H1 (cell line): ENCODE measurements around the gene EPB41L4A. TPM values are rescaled to one million over a fixed set of nuclear protein-coding genes. Genes with fewer than 3 reads are reported as not detected.
A peak's percentile ranks its signal among the peaks of the same experiment; 100 is the strongest.

ENCODE experiments used
- CTCF ChIA-PET: fragments of 300-600 bp; sonication (Branson Sonifier 250); formaldehyde crosslinking; loops from one replicate; lab custom pipeline; 2021; ENCODE audit not compliant: partially characterized antibody; lab: Charles Lee
- POLR2A ChIA-PET: fragments of 300-600 bp; sonication (Branson Sonifier 250); formaldehyde crosslinking; loops from one replicate; lab custom pipeline; 2021; ENCODE audit warnings: inconsistent platforms; ENCODE audit not compliant: partially characterized antibody; lab: Charles Lee
- DNase-seq, 2 experiments: peaks; one replicate each; pipeline versions ENCODE4 v3.0.0 to v3.0.0-alpha.2; 2010 to 2022; ENCODE audit warnings: low spot score in 2 of 2, low read depth in 1 of 2, mixed read lengths in 1 of 2
- FAIRE-seq: peaks from 2 replicates; lab custom pipeline; 2011; peaks lifted over from hg19 to GRCh38; lab: Jason Lieb, UNC
- H2AFZ ChIP-seq: 2 replicates; pipeline ENCODE4 v1.8.1; 2012; ENCODE audit warnings: low read length, inconsistent platforms
- H2AK5ac ChIP-seq: 2 replicates; pipeline ENCODE4 v1.6.1; 2013; ENCODE audit warnings: low read depth, low read length
- H2BK120ac ChIP-seq: replicated peaks from 2 replicates; pipeline ENCODE3; 2013; ENCODE audit warnings: low read depth, low read length, inconsistent platforms
- H2BK12ac ChIP-seq: 2 replicates; pipeline ENCODE4 v1.6.1; 2013; ENCODE audit warnings: low read depth, low read length
- H2BK15ac ChIP-seq: 2 replicates; pipeline ENCODE4 v1.6.1; 2013; ENCODE audit warnings: low read length
- H2BK20ac ChIP-seq: 2 replicates; pipeline ENCODE4 v1.6.1; 2013; ENCODE audit warnings: low read length
- H2BK5ac ChIP-seq: 2 replicates; pipeline ENCODE4 v1.6.1; 2013; ENCODE audit warnings: low read depth, low read length
- H3K14ac ChIP-seq: 2 replicates; pipeline ENCODE4 v1.6.1; 2013; ENCODE audit warnings: inconsistent platforms; ENCODE audit not compliant: insufficient read length
- H3K18ac ChIP-seq: 2 replicates; pipeline ENCODE4 v1.6.1; 2013; ENCODE audit warnings: low read length; ENCODE audit errors: extremely low read depth
- H3K23ac ChIP-seq: 2 replicates; pipeline ENCODE4 v1.6.1; 2013; ENCODE audit warnings: inconsistent platforms; ENCODE audit not compliant: insufficient read length
- H3K23me2 ChIP-seq: 2 replicates; pipeline ENCODE4 v1.6.1; 2013; ENCODE audit warnings: low read depth, low read length
- H3K27ac ChIP-seq: 2 replicates; pipeline ENCODE4 v1.6.1; 2011; ENCODE audit warnings: low read depth, low read length, inconsistent platforms
- H3K27me3 ChIP-seq, 4 experiments: replicated peaks in 1 of 4; 1 replicate in 1 of 4; 2 replicates in 3 of 4; pipeline versions ENCODE4 v1.6.1 to v1.8.1; 2011 to 2013; ENCODE audit warnings: low read length in 3 of 4, mild to moderate bottlenecking in 3 of 4, inconsistent platforms in 2 of 4, mixed read lengths in 2 of 4, moderate library complexity in 1 of 4; ENCODE audit not compliant: control insufficient read depth in 3 of 4, insufficient read depth in 3 of 4; ENCODE audit errors: extremely low read depth in 1 of 4
- H3K36me3 ChIP-seq, 4 experiments: 2 replicates each; pipeline versions ENCODE4 v1.6.1 to v1.8.1; 2011 to 2013; ENCODE audit warnings: mild to moderate bottlenecking in 4 of 4, low read length in 3 of 4, moderate library complexity in 2 of 4, control low read depth in 1 of 4, inconsistent platforms in 1 of 4; ENCODE audit not compliant: insufficient read depth in 4 of 4, control insufficient read depth in 2 of 4
- H3K4ac ChIP-seq: replicated peaks from 2 replicates; pipeline ENCODE3; 2013; ENCODE audit warnings: low read length, low read depth, mixed read lengths, inconsistent platforms; ENCODE audit not compliant: insufficient read length
- H3K4me1 ChIP-seq, 4 experiments: replicated peaks in 1 of 4; 1 replicate in 1 of 4; 2 replicates in 3 of 4; pipeline versions ENCODE4 v1.6.1 to v1.8.1; 2011 to 2013; ENCODE audit warnings: low read length in 3 of 4, inconsistent platforms in 2 of 4, mixed read lengths in 1 of 4; ENCODE audit not compliant: insufficient read depth in 4 of 4, control insufficient read depth in 3 of 4
- H3K4me2 ChIP-seq, 2 experiments: 2 replicates each; pipeline versions ENCODE4 v1.6.1 to v1.8.1; 2011 to 2013; ENCODE audit warnings: low read depth in 2 of 2, low read length in 2 of 2, control low read depth in 1 of 2, inconsistent platforms in 1 of 2, mild to moderate bottlenecking in 1 of 2; ENCODE audit not compliant: insufficient read depth in 1 of 2
- H3K4me3 ChIP-seq, 4 experiments: fragments of 200-600, 300-600 bp in 1 of 4; sonication (generic), shearing (Covaris generic), sonication (Bioruptor Twin) in 1 of 4; 2 replicates each; pipeline versions ENCODE4 v1.5.1 to v1.8.1; 2011 to 2016; ENCODE audit warnings: low read length in 4 of 4, low read depth in 3 of 4, control low read depth in 2 of 4, inconsistent platforms in 2 of 4, mild to moderate bottlenecking in 2 of 4, mixed read lengths in 1 of 4, moderate library complexity in 1 of 4; ENCODE audit not compliant: insufficient read depth in 2 of 4; ENCODE audit errors: extremely low read depth in 1 of 4
- H3K56ac ChIP-seq: replicated peaks from 2 replicates; pipeline ENCODE3; 2013; ENCODE audit warnings: low read depth, mild to moderate bottlenecking, mixed read lengths, low read length, inconsistent platforms; ENCODE audit not compliant: insufficient read length
- H3K79me1 ChIP-seq: 2 replicates; pipeline ENCODE4 v1.6.1; 2013; ENCODE audit warnings: low read depth, low read length, control low read depth
- H3K79me2 ChIP-seq, 2 experiments: 2 replicates each; pipeline versions ENCODE4 v1.6.1 to v1.8.1; 2012 to 2013; ENCODE audit warnings: low read length in 2 of 2, mild to moderate bottlenecking in 2 of 2, inconsistent platforms in 1 of 2; ENCODE audit not compliant: insufficient read depth in 2 of 2, control insufficient read depth in 1 of 2
- H3K9ac ChIP-seq, 4 experiments: replicated peaks in 1 of 4; 1 replicate in 1 of 4; 2 replicates in 3 of 4; pipeline versions ENCODE4 v1.6.1 to v1.8.1; 2011 to 2013; ENCODE audit warnings: low read depth in 3 of 4, low read length in 3 of 4, control low read depth in 2 of 4, mild to moderate bottlenecking in 2 of 4, moderate library complexity in 2 of 4, inconsistent platforms in 1 of 4; ENCODE audit errors: extremely low read depth in 1 of 4
- H3K9me3 ChIP-seq, 2 experiments: 2 replicates each; pipeline versions ENCODE4 v1.6.1 to v1.8.1; 2012 to 2013; ENCODE audit warnings: mild to moderate bottlenecking in 2 of 2, moderate library complexity in 2 of 2, control low read depth in 1 of 2, inconsistent platforms in 1 of 2, low read depth in 1 of 2, low read length in 1 of 2, mixed read lengths in 1 of 2; ENCODE audit not compliant: insufficient read depth in 2 of 2
- H4K20me1 ChIP-seq, 2 experiments: replicated peaks in 1 of 2; 2 replicates each; pipeline versions ENCODE3 to v1.8.1; 2011 to 2013; ENCODE audit warnings: inconsistent platforms in 2 of 2, low read length in 2 of 2, mild to moderate bottlenecking in 1 of 2; ENCODE audit not compliant: insufficient read depth in 2 of 2, control insufficient read depth in 1 of 2
- H4K5ac ChIP-seq: 2 replicates; pipeline ENCODE4 v1.6.1; 2013; ENCODE audit warnings: low read length, low read depth, mixed read lengths, inconsistent platforms; ENCODE audit not compliant: insufficient read length
- H4K8ac ChIP-seq: 2 replicates; pipeline ENCODE4 v1.8.0; 2013; ENCODE audit warnings: mild to moderate bottlenecking, moderate library complexity, low read length, inconsistent platforms; ENCODE audit not compliant: insufficient read depth; ENCODE audit errors: extremely low read depth
- H4K91ac ChIP-seq: replicated peaks from 2 replicates; pipeline ENCODE3; 2013; ENCODE audit warnings: low read length, mixed read lengths, inconsistent platforms; ENCODE audit not compliant: insufficient read length
- EZH2 ChIP-seq: fragments of 200-600 bp; sonication (generic); IDR thresholded peaks from 2 replicates; pipeline ENCODE4 v1.7.1; 2012; ENCODE audit warnings: low read depth, mild to moderate bottlenecking, moderate library complexity, low read length, inconsistent platforms; ENCODE audit not compliant: severe bottlenecking
- RXRA ChIP-seq: IDR thresholded peaks from 2 replicates; pipeline ENCODE4 v1.6.1; 2011; ENCODE audit warnings: low read depth, mild to moderate bottlenecking, low read length, moderate library complexity; ENCODE audit not compliant: insufficient read depth
- SUZ12 ChIP-seq: fragments of 200-600 bp; sonication (generic); IDR thresholded peaks from 2 replicates; pipeline ENCODE4 v1.6.1; 2012; ENCODE audit warnings: mild to moderate bottlenecking, inconsistent platforms, low read length, moderate library complexity, mixed read lengths
- TAF7 ChIP-seq: optimal IDR thresholded peaks from 2 replicates; pipeline ENCODE3; 2011; ENCODE audit warnings: low read depth, mild to moderate bottlenecking, inconsistent platforms, low read length, moderate library complexity, borderline replicate concordance
- polyA plus RNA-seq, 7 experiments: library from polyadenylated mRNA; depleted of rRNA in 3 of 7; stranded (reverse) in 5 of 7; unstranded in 2 of 7; fragments of >200 nt in 5 of 7; fragments of 200-250 nt in 2 of 7; gene quantifications; 1 replicate in 5 of 7; 2 replicates in 1 of 7; 4 replicates in 1 of 7; pipeline versions ENCODE4 v1.2.1 to v1.2.3, GENCODE V29; 2011 to 2013; ENCODE audit warnings: missing spikeins in 2 of 7, mixed read lengths in 2 of 7
- total RNA-seq: library from RNA; stranded (reverse); fragmentation: NEBNext Ultra II Directional; extraction: Animal tissue kit (Norgen Biotek cat#: 25700); gene quantifications from 2 replicates; pipeline ENCODE4 v1.2.1, GENCODE V29; 2021

Gene EPB41L4A
- total and polyA plus RNA-seq, 2 of the 8 experiments (the other 6 are each of a cell fraction or from before 2014, with no cell fraction given): 1.6 to 4.6 TPM

- Histone ChIP-seq H3K18ac (no peak overlapping the region), H2BK20ac (no peak overlapping the region), H3K4me1 (peaks cover 0 to 7% (median 3%) of the 10 kb centered on the region in 4 experiments; a peak in 4 of 7 replicates), H4K20me1 (no peaks in the 10 kb centered on the region), H3K4ac (no peak overlapping the region), H3K4me2 (peak overlapping the region in 1 of 2 experiments; percentile 25; a peak in 1 of 4 replicates), H3K56ac (no peak overlapping the region), H4K8ac (no peak overlapping the region), H3K27ac (no peak overlapping the region), H3K27me3 (no peaks in the 10 kb centered on the region), H2AFZ (no peak overlapping the region), H2BK15ac (no peak overlapping the region), H2BK120ac (no peak overlapping the region), H3K4me3 (no peak overlapping the region), H2AK5ac (no peak overlapping the region), H3K23ac (no peak overlapping the region), H2BK12ac (no peak overlapping the region), H3K9ac (no peak overlapping the region), H4K5ac (no peak overlapping the region), H3K23me2 (no peaks in the 10 kb centered on the region), H2BK5ac (no peak overlapping the region), H3K36me3 (no peaks in the 10 kb centered on the region), H3K79me2 (no peaks in the 10 kb centered on the region), H3K79me1 (no peaks in the 10 kb centered on the region), H3K9me3 (no peaks in the 10 kb centered on the region), H4K91ac (no peak overlapping the region), H3K14ac (no peak overlapping the region)
- POLR2A ChIA-PET: no interaction called here
- DNase-seq: no peak
- no peak for FAIRE-seq
- CTCF ChIA-PET: interaction anchor here (1.0 to 1.8 kb wide), 3 partner anchors 11 to 235 kb away, joined by 3 to 4 read pairs (median 3); no protein-coding TSS in a partner anchor
- TF ChIP-seq TAF7 (no peak), SUZ12 (no peak), RXRA (no peak), EZH2 (no peak)
Observed at GRCh38 chr5:112257005-112257404, 162.1 kb downstream of the EPB41L4A start.
